GM13977 (cell line): ENCODE results near the gene NFE2L1.

Experiments
- DNase-seq: peaks from one replicate; pipeline ENCODE4 v3.0.0; 2012; ENCODE audit warnings: low spot score
- in situ Hi-C: fragments of 300-500 bp; cut with MboI; formaldehyde crosslinking; loops from one replicate; pipeline ENCODE4 v1.12.0; 2022; ENCODE audit warnings: low sequenced_read_pairs, low pct_unique_long_range_greater_than_20kb, mixed read lengths, inconsistent platforms; ENCODE audit not compliant: unreplicated experiment
- TF ChIP-seq, protein P1 (sequence below): IDR thresholded peaks from 2 replicates; pipeline ENCODE4 v1.5.1; 2012; ENCODE audit warnings: mild to moderate bottlenecking, control low read depth; ENCODE audit not compliant: insufficient read depth; ENCODE audit errors: extremely low read depth, missing control alignments

NFE2L1 gene

DNA sequence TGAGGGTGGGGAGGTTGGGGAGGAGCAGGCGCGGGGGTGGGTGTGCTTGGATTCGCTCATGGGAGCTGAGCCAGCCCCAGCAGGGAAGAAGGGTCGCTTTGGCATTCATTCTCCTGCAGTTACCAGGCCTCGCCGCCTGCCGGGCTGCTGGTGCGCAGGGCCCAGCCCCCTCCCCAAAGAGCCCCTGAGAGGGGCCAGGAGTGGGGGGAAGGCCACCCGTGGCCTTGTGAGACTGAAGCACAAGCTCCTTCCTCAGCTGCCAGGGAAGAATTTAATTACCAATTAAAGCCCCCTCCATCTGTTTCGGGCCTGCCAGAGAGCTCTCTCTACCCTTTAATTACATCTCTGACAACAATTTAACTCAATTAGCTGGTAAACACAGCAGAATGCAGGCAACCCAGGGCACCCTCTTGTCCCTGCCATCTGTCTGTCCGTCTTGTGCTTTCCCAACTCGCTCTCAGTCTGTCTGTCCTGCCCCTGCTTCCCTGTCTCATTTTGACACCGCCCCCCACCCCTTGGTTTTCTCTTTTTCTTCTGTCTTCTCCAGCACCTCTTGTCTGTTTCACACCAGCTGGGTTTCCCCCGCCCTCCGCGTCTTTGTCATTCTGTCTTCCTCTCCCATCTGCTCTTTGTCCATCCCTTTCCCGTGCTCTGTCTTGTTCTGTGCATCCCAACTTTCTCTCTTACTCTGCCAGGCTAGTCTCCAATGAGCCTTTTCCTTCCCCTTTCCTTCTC is 44.6 kb upstream of the NFE2L1 start:
- TF ChIP-seq, protein P1, sequence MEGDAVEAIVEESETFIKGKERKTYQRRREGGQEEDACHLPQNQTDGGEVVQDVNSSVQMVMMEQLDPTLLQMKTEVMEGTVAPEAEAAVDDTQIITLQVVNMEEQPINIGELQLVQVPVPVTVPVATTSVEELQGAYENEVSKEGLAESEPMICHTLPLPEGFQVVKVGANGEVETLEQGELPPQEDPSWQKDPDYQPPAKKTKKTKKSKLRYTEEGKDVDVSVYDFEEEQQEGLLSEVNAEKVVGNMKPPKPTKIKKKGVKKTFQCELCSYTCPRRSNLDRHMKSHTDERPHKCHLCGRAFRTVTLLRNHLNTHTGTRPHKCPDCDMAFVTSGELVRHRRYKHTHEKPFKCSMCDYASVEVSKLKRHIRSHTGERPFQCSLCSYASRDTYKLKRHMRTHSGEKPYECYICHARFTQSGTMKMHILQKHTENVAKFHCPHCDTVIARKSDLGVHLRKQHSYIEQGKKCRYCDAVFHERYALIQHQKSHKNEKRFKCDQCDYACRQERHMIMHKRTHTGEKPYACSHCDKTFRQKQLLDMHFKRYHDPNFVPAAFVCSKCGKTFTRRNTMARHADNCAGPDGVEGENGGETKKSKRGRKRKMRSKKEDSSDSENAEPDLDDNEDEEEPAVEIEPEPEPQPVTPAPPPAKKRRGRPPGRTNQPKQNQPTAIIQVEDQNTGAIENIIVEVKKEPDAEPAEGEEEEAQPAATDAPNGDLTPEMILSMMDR: no peak
- in situ Hi-C loops: no loop called here

DNA sequence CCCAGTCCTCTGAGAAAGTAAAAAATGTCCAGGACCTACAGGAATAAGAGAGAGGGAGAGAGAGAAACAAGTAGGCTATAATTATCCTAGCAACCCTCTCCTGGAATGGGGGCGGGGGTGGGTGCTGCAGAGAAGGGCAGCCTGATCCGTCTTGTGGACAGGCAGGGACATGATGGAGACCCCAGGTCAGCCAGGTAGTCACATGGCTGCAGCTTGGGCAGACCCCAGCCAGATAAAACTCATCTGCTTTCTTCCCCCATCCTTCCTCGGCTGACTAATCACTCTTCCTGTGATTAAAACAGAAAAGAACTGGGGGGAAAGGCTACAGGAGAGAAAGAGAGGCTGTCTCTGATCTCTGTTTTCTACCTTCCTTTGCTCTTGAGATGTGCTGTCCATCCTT is 43.2 kb upstream of the NFE2L1 start:
- in situ Hi-C loops: no loop called here
- TF ChIP-seq, protein P1: no peak
- no peak for DNase-seq

More for the DNA sequence above, 44.6 kb upstream of the NFE2L1 start:
- DNase-seq: no peak

DNA sequence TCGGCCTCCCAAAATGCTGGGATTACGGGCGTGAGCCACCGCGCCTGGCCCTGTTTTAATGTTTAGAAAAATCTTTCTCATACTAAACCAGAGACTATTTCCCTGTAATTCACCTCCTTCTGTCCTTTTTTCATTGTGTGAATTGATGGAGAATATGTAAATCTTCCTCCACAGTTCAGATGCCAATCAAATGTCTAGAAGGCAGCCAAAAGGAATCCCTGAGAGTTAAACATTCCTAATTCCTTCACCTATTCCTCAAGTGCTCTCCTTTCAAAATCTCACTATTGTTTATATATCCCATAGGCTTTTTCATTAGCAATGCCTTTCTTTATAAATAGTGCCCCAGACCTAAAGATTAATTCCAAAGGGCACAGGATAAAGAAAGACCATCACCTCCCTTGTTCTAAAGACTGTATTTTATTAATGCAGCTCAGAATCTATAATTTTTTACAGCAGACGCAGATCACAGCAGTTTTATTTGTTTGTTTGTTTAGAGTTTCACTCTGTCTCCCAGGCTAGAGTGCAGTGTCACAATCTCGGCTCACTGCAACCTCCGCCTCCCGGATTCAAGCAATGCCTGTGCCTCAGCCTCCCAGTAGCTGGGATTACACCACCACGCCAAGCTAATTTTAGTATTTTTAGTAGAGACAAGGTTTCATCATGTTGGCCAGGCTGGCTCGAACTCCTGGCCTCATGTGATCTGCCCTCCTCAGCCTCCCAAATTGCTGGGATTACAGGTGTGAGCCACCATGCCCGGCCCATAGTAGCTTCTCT is 41.0 kb upstream of the NFE2L1 start:
- TF ChIP-seq, protein P1: no peak
- no peak for DNase-seq
- in situ Hi-C loops: no loop called here

DNA sequence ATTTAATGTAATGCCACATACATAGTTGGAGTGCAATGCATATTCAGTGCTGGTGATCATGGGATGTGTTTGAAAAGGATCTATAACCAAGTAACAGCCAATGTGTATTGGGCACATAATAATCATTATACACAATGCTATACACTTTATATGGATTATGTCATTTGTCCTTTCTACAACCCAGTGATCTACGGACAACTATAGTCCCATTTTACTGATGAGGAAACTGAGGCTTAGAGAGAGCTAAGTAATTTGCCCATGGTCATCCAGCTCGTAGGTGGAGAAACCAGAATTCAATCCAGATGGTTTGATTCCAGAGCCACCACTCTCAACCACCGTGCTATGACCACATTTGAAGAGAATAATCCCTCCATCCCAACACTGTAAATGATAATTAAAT is 38.0 kb upstream of the NFE2L1 start:
- TF ChIP-seq, protein P1: no peak
- in situ Hi-C loops: no loop called here
- no peak for DNase-seq

DNA sequence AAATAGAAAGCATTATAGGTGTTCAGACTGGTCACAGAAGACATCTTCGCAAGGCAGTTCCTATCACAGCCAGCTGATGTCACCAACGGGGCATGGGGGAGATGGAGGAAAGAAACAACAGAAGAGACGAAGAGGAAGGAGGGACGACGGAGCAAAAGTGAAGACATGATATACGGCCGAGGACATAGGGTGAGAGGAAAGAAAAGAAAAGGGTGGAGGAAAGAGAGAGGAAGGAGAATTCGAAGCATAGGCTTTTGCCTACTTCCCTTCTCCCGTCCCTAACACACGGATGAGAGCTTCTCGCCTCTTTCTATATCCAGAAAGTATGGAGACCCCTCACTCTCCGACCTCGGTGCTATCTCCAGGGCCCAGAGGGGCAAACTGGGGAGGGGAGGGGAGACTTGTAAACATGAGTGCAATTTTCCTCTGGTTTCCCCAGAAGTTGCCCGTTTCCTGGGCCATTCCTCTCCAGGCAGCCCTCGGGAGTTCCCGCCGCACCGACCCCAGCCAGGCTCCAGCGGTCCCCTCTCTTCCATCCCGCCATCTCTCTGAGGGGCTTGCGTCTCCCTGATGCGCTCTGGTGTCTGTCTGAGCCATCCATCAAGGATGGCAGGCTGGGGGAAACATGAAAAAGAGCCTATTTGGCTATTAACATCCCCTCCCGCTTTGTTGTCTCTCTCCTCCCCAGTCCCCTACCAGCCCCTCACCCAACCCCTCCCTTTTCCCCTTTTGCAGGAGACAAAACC is 36.6 kb upstream of the NFE2L1 start:
- TF ChIP-seq, protein P1: peak; percentile 69
- DNase-seq: peak; percentile 81
- in situ Hi-C loops: no loop called here

DNA sequence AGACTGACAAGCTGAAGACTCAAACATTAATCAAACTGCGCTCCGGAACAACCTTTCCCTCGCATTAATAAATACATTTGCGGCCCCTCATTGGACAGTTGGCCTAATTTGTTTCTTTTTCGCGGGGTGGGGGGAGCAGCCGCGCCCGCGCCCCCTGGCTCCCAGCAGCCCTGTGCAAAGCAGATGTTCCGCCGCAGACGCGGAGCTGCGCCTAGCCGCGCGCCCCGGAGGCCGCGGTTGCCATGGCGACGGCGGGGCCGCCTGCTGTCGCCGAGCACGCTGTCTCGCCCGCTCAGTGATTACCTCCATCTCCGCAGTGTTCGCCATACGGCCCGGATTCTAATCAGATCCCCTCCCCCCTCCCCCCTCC is 36.0 kb upstream of the NFE2L1 start:
- TF ChIP-seq, protein P1: peak; percentile 11
- in situ Hi-C loops: no loop called here
- peak; percentile 89 for DNase-seq
